CD4-positive, alpha-beta T cell (primary cell): ENCODE results near the gene ZNF592. TPM values are rescaled to one million over a fixed set of nuclear protein-coding genes. Genes with fewer than 3 reads are reported as not detected.

Experiments
- ATAC-seq: fragments of 200-7000 bp; cut with Tn5 transposase; one replicate; pipeline ENCODE4 v1.10.0; 2022; ENCODE audit warnings: mild to moderate bottlenecking; ENCODE audit not compliant: poor library complexity
- CTCF ChIA-PET: fragments of 350-600 bp; sonication (Branson Sonifier 250); formaldehyde crosslinking; loops from one replicate; lab custom pipeline; 2021; ENCODE audit warnings: antibody characterized with exemption, inconsistent platforms; lab: Charles Lee
- POLR2A ChIA-PET: fragments of 350-600 bp; sonication (Branson Sonifier 250); formaldehyde crosslinking; loops from one replicate; lab custom pipeline; 2021; ENCODE audit warnings: antibody characterized with exemption, inconsistent platforms; lab: Charles Lee
- DNase-seq, 14 experiments: peaks; one replicate each; pipeline ENCODE4 v3.0.0-alpha.2; 2013 to 2020; ENCODE audit warnings: mixed read lengths in 2 of 14
- H3K27ac ChIP-seq, 2 donors: one replicate each; pipeline versions ENCODE4 v1.5.1 to v1.7.0; 2013; ENCODE audit warnings: low read length in 2 of 2, low read depth in 1 of 2, mild to moderate bottlenecking in 1 of 2
- H3K27me3 ChIP-seq, 2 experiments: 1 replicate in 1 of 2; 2 replicates in 1 of 2; pipeline versions ENCODE4 v1.6.1 to v1.7.0; 2013; ENCODE audit warnings: low read length in 2 of 2, control low read depth in 1 of 2, mild to moderate bottlenecking in 1 of 2, moderate library complexity in 1 of 2; ENCODE audit not compliant: insufficient read depth in 2 of 2, control insufficient read depth in 1 of 2
- H3K36me3 ChIP-seq: one replicate; pipeline ENCODE4 v1.6.1; 2013; ENCODE audit warnings: low read length, control low read depth; ENCODE audit not compliant: insufficient read depth
- H3K4me1 ChIP-seq: one replicate; pipeline ENCODE4 v1.6.1; 2013; ENCODE audit warnings: low read length, control low read depth; ENCODE audit not compliant: insufficient read depth
- H3K4me3 ChIP-seq: one replicate; pipeline ENCODE4 v1.5.1; 2013; ENCODE audit warnings: mild to moderate bottlenecking, low read length, moderate library complexity
- H3K9me3 ChIP-seq, 2 experiments: 1 replicate in 1 of 2; 2 replicates in 1 of 2; pipeline versions ENCODE4 v1.6.1 to v1.7.0; 2013; ENCODE audit warnings: low read length in 2 of 2, mild to moderate bottlenecking in 2 of 2, control low read depth in 1 of 2, moderate library complexity in 1 of 2; ENCODE audit not compliant: control insufficient read depth in 1 of 2, insufficient read depth in 1 of 2
- H3K27ac Mint-ChIP-seq: one replicate; pipeline ENCODE4 v1.8.0; 2020; ENCODE audit warnings: mixed read lengths
- H3K27me3 Mint-ChIP-seq: one replicate; pipeline ENCODE4 v1.8.0; 2021; ENCODE audit warnings: mixed read lengths
- H3K36me3 Mint-ChIP-seq: one replicate; pipeline ENCODE4 v1.8.0; 2021; ENCODE audit warnings: low read depth, mixed read lengths
- H3K4me1 Mint-ChIP-seq: one replicate; pipeline ENCODE4 v1.8.0; 2021; ENCODE audit warnings: low read depth, mixed read lengths
- H3K4me3 Mint-ChIP-seq: one replicate; pipeline ENCODE4 v1.8.0; 2020; ENCODE audit warnings: mild to moderate bottlenecking, mixed read lengths
- H3K9me3 Mint-ChIP-seq: one replicate; pipeline ENCODE4 v1.8.0; 2020; ENCODE audit warnings: mixed read lengths
- intact Hi-C, 2 experiments: fragments of 100-400 bp; cut with DNase I in 1 of 2; cut with micrococcal nuclease in 1 of 2; formaldehyde crosslinking; loops; one replicate each; pipeline versions ENCODE4 v1.15.1 to v1.9.0; 2023 to 2025; cut with DNase I, micrococcal nuclease
- total RNA-seq, 174 experiments: library from RNA in 2 of 174; stranded (reverse) in 2 of 174; gene quantifications; one replicate each; pipeline ENCODE4 v1.2.3 and lab custom pipeline; 2021 to 2026
- TF ChIP-seq, protein P1 (sequence below): fragments of 200-600 bp; IDR thresholded peaks from one replicate; pipeline ENCODE4 v1.8.0; 2022; ENCODE audit warnings: antibody characterized with exemption, mild to moderate bottlenecking

ZNF592 gene
- total RNA-seq, 2 experiments from 2014 or later: 37.5 to 38.2 TPM

DNA sequence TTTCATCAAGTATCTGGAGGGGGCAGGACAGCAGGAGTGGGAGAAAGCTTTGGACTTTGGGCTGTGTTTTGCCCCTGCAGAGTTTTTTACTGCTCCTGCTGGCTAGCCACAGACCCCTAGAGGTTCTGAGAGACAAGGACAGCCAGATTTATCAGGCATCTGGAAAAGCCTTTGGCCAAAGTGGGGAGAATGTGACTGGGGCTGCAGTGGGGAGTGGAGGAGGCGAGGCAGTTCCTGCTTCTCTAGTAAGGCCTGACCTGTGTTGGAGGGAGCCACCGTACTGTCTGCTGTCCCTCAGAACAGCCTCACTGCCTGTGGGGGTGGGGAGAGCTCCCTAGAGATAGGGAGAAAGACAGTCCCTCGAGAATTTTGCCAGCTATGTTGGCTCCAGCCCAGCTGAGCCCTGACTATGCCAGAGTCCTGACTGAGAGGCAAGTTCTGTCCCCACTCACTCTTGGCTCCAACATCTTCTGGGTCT, 70.9 kb downstream of the ZNF592 start:
- no peaks in the 10 kb centered on the region for H3K9me3 Mint-ChIP-seq
- DNase-seq (no peak), ATAC-seq (no peak)
- no peak overlapping the region for H3K4me3 Mint-ChIP-seq
- CTCF ChIA-PET: no interaction called here
- H3K4me1 Mint-ChIP-seq: peaks cover 12% of the 10 kb centered on the region
- no peaks in the 10 kb centered on the region for H3K36me3 Mint-ChIP-seq
- H3K27ac Mint-ChIP-seq: no peak overlapping the region
- Histone ChIP-seq H3K27ac (no peak overlapping the region), H3K27me3 (peaks cover 0 to 13% of the 10 kb centered on the region in 2 experiments), H3K4me1 (peaks cover 11% of the 10 kb centered on the region), H3K4me3 (no peak overlapping the region), H3K36me3 (no peaks in the 10 kb centered on the region), H3K9me3 (no peaks in the 10 kb centered on the region)
- intact Hi-C loops: no loop called here
- TF ChIP-seq, protein P1, sequence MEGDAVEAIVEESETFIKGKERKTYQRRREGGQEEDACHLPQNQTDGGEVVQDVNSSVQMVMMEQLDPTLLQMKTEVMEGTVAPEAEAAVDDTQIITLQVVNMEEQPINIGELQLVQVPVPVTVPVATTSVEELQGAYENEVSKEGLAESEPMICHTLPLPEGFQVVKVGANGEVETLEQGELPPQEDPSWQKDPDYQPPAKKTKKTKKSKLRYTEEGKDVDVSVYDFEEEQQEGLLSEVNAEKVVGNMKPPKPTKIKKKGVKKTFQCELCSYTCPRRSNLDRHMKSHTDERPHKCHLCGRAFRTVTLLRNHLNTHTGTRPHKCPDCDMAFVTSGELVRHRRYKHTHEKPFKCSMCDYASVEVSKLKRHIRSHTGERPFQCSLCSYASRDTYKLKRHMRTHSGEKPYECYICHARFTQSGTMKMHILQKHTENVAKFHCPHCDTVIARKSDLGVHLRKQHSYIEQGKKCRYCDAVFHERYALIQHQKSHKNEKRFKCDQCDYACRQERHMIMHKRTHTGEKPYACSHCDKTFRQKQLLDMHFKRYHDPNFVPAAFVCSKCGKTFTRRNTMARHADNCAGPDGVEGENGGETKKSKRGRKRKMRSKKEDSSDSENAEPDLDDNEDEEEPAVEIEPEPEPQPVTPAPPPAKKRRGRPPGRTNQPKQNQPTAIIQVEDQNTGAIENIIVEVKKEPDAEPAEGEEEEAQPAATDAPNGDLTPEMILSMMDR: no peak
- POLR2A ChIA-PET: no interaction called here
- peaks cover 22% of the 10 kb centered on the region for H3K27me3 Mint-ChIP-seq

DNA sequence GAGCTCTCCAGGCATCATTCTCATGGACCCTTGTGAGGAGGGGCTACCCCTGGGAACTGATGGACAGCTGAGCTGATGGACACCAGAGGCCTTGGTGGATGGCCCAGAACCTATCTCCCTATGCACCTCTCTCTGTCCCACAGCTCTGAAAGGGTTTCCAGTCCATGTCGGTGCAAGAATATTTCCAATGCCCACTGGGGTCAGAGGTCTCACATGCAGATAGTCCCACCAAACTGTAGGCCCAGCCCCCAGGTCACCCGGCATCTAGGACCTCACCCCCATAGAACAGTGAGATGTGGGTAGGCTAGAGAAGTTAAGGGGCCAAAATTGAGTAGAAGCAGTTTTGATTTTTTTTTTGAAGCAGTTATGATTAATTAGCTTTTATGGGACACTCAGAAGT, 71.4 kb downstream of the ZNF592 start:
- no peak overlapping the region for H3K4me3 ChIP-seq
- TF ChIP-seq, protein P1: no peak
- H3K36me3 Mint-ChIP-seq: no peaks in the 10 kb centered on the region
- CTCF ChIA-PET: no interaction called here
- peaks cover 19% of the 10 kb centered on the region for H3K27me3 Mint-ChIP-seq
- no peak overlapping the region for H3K4me3 Mint-ChIP-seq
- ATAC-seq: no peak
- POLR2A ChIA-PET: no interaction called here
- no peak for DNase-seq
- H3K27ac ChIP-seq: no peak overlapping the region
- H3K9me3 ChIP-seq: no peaks in the 10 kb centered on the region
- H3K4me1 Mint-ChIP-seq: peaks cover 12% of the 10 kb centered on the region
- intact Hi-C loops: no loop called here
- H3K4me1 ChIP-seq: peaks cover 11% of the 10 kb centered on the region
- H3K27ac Mint-ChIP-seq: no peak overlapping the region
- no peaks in the 10 kb centered on the region for H3K9me3 Mint-ChIP-seq
- peaks cover 0 to 13% of the 10 kb centered on the region in 2 experiments for H3K27me3 ChIP-seq
- H3K36me3 ChIP-seq: no peaks in the 10 kb centered on the region

DNA sequence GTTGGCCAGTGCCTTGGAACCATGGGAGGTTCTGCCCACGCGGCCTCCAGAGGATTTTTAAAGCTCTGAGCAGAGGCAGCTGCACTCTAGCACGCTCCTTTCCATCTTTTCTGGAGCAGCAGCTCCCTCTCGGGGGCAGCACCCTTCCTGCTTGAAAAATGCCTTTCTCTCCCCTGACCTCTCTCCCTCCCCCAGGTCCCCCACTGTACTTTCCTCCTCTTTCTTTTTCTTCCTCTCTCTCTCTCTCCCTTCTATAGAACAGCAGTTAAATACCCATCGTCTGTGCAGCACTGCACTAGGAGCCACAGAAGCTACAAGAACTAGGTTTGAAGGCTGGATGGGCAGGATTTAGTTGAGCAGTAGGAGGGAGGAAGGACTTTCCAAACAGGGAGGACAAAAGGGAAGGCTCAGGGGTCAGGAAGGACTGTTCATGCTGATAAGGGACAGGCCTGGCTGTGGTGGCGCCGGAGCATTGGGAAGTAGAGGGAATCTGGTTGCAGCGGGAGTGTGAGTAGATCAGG, 73.2 kb downstream of the ZNF592 start:
- Mint-ChIP-seq H3K27ac (no peak overlapping the region), H3K9me3 (no peaks in the 10 kb centered on the region), H3K4me1 (peaks cover 9% of the 10 kb centered on the region), H3K36me3 (no peaks in the 10 kb centered on the region), H3K27me3 (peaks cover 7% of the 10 kb centered on the region), H3K4me3 (no peak overlapping the region)
- TF ChIP-seq, protein P1: no peak
- Histone ChIP-seq H3K9me3 (no peaks in the 10 kb centered on the region), H3K4me3 (no peak overlapping the region), H3K27ac (no peak overlapping the region), H3K4me1 (peaks cover 11% of the 10 kb centered on the region), H3K36me3 (no peaks in the 10 kb centered on the region), H3K27me3 (peaks cover 0 to 5% of the 10 kb centered on the region in 2 experiments)
- POLR2A ChIA-PET: interaction anchor here (0.5 kb wide), 1 partner anchor 251 kb away, joined by 3 read pairs; no protein-coding TSS in a partner anchor
- intact Hi-C loops: no loop called here
- no peak for DNase-seq
- no peak for ATAC-seq
- CTCF ChIA-PET: no interaction called here
